ENCODE measurements around the gene CAPG. TPM values are rescaled to one million over a fixed set of nuclear protein-coding genes. Genes with fewer than 3 reads are reported as not detected.

Gene CAPG
- total RNA-seq, 4 donors from 2014 or later, result 18.3 to 92.1 (median 45.2) TPM

DNA sequence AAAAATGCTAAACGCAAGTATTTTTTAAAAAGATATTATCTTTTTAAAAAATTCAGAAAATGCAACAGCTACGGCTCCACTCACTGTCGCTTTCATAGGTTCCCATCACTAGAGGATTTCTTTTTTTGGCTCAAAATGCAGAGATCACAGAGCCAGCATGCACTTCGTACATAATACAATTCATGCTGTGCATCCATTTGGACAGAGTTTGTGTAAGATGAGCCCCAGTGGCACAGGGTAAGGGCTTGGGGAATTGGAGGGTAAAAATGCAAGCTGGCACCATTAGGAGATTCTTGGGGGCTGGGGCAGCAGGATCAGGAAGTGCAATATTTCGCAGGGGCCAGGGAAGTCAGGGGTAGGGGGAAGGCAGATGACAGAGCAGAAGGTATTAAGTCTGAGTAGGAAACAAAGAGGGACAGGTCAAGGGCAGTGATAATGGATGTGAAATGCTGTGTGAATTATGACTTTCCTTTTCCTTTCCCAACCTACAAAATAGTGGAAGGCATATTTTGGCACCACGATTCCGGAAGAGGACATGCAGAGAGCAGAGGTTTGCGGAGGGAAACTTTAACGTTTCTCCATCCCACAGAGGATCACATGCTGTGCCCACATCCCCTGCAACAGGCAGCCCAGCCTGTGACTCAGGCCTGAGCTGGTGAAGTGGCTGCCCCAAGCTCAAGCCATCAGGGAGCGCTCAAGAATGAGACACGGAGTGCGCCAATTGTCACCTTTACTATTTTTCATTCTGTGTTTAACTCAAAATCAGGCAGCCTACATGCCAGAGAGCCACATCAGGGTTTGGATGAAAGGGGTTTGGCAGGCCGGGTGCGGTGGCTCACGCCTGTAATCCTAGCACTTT lies 4.7 kb downstream of the CAPG start:
- 75 to 79% methylated on average over 9 to 15 of the region's 15 CpGs for WGBS, 2 donors (ENCODE audit: low coverage in 1 of 2)
- Histone ChIP-seq H3K9me3 (peaks cover 0 to 4% of the 10 kb centered on the region in 2 donors), H3K27me3 (no peaks in the 10 kb centered on the region), H3K36me3 (no peaks in the 10 kb centered on the region), H3K27ac (peak overlapping the region; percentile 38 to 58 (median 52)), H3K4me3 (no peak overlapping the region), H3K4me1 (peaks cover 2 to 30% (median 21%) of the 10 kb centered on the region in 4 donors)
- no peak for TF ChIP-seq CTCF (IDR thresholded peaks at IDR 0.05)
- in situ Hi-C loops (cut with MboI; ENCODE audit: low pct_ligation_motif_present in 1 of 4, low pct_unique_long_range_greater_than_20kb in 1 of 4, low sequenced_read_pairs in 3 of 4), result no loop called here
- DNase-seq, result peak; percentile 63
- intact Hi-C loops (cut with DNase I; ENCODE audit: low total_unique reads), result no loop called here

DNA sequence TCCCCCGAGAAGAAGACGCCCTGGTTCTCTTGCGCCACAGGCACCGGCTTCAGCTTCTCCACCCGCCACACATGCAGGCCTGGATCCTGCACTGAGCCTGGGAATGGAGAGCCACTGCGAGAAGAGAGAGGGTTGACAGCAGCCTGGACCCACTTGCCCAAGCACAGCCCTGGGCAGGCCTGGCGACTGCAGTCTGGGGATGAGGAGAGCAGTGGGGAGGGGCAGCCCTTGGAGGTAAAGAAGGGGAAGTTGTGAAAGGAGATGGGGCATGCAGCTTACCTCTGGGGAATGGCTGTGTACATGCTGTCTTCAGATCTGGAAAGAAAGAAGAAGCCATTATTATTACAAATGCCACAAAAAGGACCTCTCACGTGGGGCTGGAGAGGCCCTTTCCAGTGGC lies 8.3 kb downstream of the CAPG start:
- WGBS, 2 donors (ENCODE audit: low coverage in 1 of 2), result 88 to 93% methylated on average over 2 to 8 of the region's 8 CpGs
- Histone ChIP-seq H3K4me3 (no peak overlapping the region), H3K9me3 (peaks cover 0 to 4% of the 10 kb centered on the region in 2 donors), H3K27ac (no peak overlapping the region), H3K4me1 (peaks cover 0 to 8% (median 2%) of the 10 kb centered on the region in 4 donors), H3K27me3 (no peaks in the 10 kb centered on the region), H3K36me3 (no peaks in the 10 kb centered on the region)
- TF ChIP-seq POLR2A (IDR thresholded peaks at IDR 0.05), result no peak
- intact Hi-C loops (cut with DNase I; ENCODE audit: low total_unique reads), result no loop called here
- no peak for DNase-seq
- in situ Hi-C loops (cut with MboI; ENCODE audit: low pct_ligation_motif_present in 1 of 4, low pct_unique_long_range_greater_than_20kb in 1 of 4, low sequenced_read_pairs in 3 of 4), result no loop called here

DNA sequence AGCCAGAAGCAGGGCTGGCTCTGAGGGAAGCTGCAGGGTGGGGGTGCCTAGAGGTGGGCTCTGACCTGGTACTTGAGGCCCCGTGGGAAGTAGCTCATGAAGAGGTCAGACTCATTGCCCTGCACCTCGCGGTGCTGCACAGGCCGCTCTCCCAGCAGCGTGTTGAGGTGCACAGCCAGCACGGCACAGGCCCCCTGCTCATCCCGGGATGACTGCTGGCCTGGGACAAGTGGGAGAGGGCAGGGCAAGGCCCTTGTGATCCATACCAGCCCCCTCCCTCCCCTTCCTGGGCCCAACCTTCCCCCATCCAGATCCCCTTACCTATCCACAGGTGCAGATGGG lies 8.7 kb downstream of the CAPG start:
- in situ Hi-C loops (cut with MboI; ENCODE audit: low pct_ligation_motif_present in 1 of 4, low pct_unique_long_range_greater_than_20kb in 1 of 4, low sequenced_read_pairs in 3 of 4) (no loop called here), intact Hi-C loops (cut with DNase I; ENCODE audit: low total_unique reads) (no loop called here)
- no peak for DNase-seq
- H3K4me3 ChIP-seq, result no peak overlapping the region
- no peaks in the 10 kb centered on the region for H3K36me3 ChIP-seq
- no peaks in the 10 kb centered on the region for H3K27me3 ChIP-seq
- TF ChIP-seq POLR2A (IDR thresholded peaks at IDR 0.05), result no peak
- no peak for TF ChIP-seq EP300 (IDR thresholded peaks at IDR 0.05; ENCODE audit: low read depth)
- TF ChIP-seq POLR2AphosphoS5 (IDR thresholded peaks at IDR 0.05), result no peak
- no peak for TF ChIP-seq CTCF (IDR thresholded peaks at IDR 0.05)
- no peak overlapping the region for H3K27ac ChIP-seq
- 95% methylated on average over 7 of the region's 7 CpGs; no CpG with 5 or more reads in 1 of the 2 donors for WGBS, 2 donors (ENCODE audit: low coverage in 1 of 2)
- H3K4me1 ChIP-seq, result peaks cover 0 to 10% (median 2%) of the 10 kb centered on the region in 4 donors
- peaks cover 0 to 4% of the 10 kb centered on the region in 2 donors for H3K9me3 ChIP-seq

GRCh38 chr2:85400541-85401463 lies 9.4 kb downstream of the CAPG start:
- Histone ChIP-seq H3K36me3 (no peaks in the 10 kb centered on the region), H3K27me3 (no peaks in the 10 kb centered on the region), H3K4me3 (no peak overlapping the region), H3K9me3 (peaks cover 0 to 4% of the 10 kb centered on the region in 2 donors), H3K4me1 (peaks cover 0 to 8% (median 2%) of the 10 kb centered on the region in 4 donors), H3K27ac (no peak overlapping the region)
- no peak for TF ChIP-seq POLR2A (IDR thresholded peaks at IDR 0.05)
- no peak for TF ChIP-seq CTCF (IDR thresholded peaks at IDR 0.05)
- no peak for TF ChIP-seq POLR2AphosphoS5 (IDR thresholded peaks at IDR 0.05)
- no peak for TF ChIP-seq EP300 (IDR thresholded peaks at IDR 0.05; ENCODE audit: low read depth)
- WGBS, 2 donors (ENCODE audit: low coverage in 1 of 2), result 85 to 93% methylated on average over 2 to 12 of the region's 14 CpGs
- in situ Hi-C loops (cut with MboI; ENCODE audit: low pct_ligation_motif_present in 1 of 4, low pct_unique_long_range_greater_than_20kb in 1 of 4, low sequenced_read_pairs in 3 of 4), result no loop called here
- intact Hi-C loops (cut with DNase I; ENCODE audit: low total_unique reads), result no loop called here
- no peak for DNase-seq

All from transverse colon (tissue), 4 donors.